ENCODE results near the gene NUP42.

- TF ChIP-seq CTCF (IDR thresholded peaks at IDR 0.05; ENCODE audit: low read length): no peak
- TF ChIP-seq EZH2phosphoT487 (IDR thresholded peaks at IDR 0.05; ENCODE audit: low read length): no peak
- no peak for TF ChIP-seq EZH2 (optimal IDR thresholded peaks at IDR 0.05; ENCODE audit: low read depth, low read length)
These were observed 29.7 kb downstream of the NUP42 start for GRCh38 chr7:23211589-23211988.

All from MM.1S (cell line).